Ramos (cell line): Measurements from ENCODE around the gene POLD2.
"Not testable (repeated sequence)": the region's sequence is repeated elsewhere in the genome, so short reads cannot be mapped to it uniquely, and the experiment has no call there.

Experiments used
- in situ Hi-C: fragments of 300-500 bp; cut with MboI; formaldehyde crosslinking; loops from one replicate; pipeline ENCODE4 v1.14.3; 2022; ENCODE audit warnings: low sequenced_read_pairs; ENCODE audit not compliant: unreplicated experiment

Gene POLD2

DNA sequence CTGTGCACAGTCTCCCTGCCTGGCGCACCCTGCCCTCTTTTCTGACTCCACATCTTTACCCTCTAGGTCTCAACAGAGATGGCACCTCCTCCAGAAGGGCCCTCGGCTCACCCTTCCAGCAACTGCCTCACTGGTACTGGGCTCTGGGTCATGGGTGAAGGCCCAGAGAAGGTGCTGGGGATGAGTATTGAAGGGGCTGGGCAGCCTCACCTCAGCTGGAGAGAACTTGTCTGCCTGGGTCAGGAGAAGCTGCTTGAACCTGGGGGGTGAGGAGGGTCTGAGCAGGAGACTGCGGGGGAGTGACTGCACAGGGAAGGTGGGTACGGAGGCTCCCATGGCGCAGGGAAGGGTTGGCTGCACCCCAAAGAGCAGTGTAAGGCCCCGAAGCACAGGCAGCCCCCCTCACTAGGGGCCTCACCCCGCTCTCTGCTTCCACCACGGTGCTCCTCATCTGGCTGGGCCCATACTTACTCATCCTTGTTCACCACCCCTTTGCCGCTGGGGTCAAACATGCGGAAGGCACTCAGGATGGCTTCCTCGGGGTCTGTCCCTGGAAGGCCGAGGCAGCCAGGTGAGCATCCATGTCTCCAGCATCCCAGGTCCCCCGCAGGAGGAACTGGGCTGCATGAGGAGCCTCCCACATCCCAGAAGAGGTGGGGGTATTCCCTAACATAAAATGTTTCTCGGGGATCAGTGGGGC, 16.1 kb upstream of the POLD2 start:
- in situ Hi-C loops: no loop called here

DNA sequence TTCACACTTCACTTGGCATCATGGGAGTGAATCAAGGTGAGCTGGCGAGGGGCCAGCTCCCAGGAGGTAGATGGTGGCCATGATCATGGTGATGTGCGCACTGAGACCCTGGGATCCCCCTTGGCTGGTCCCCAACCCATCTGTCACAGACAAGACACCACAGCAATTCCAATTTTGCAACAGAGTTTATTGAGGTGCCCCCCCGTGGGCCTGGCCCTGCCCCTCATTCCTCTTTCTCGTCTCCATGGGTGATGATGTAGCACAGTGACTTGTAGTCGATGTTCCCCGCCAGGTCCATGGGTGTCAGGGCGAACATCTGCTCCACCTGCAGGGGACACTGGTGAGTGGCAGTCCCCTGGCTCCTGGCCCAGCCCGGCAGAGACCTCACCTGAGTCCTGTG, 15.3 kb upstream of the POLD2 start:
- in situ Hi-C loops: no loop called here

DNA sequence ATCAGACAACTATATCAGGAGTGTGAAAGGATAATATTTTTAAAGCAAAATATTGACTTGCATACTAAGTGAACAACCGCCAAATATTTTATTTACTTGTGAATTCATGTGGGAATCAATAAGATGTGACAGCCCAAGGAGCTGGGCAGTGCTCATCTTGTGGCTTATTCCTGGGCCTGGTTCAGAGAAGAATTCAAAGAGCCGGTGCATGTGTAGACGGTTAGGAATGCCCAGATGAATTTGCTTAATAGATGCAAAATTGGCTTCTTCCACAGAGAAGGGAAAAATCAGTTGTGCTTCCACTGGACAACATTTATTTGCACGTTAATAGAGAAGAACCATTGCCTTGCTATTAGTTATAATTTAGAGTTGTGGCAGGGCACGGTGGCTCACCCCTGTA, 13.4 kb upstream of the POLD2 start:
- in situ Hi-C loops: no loop called here

DNA sequence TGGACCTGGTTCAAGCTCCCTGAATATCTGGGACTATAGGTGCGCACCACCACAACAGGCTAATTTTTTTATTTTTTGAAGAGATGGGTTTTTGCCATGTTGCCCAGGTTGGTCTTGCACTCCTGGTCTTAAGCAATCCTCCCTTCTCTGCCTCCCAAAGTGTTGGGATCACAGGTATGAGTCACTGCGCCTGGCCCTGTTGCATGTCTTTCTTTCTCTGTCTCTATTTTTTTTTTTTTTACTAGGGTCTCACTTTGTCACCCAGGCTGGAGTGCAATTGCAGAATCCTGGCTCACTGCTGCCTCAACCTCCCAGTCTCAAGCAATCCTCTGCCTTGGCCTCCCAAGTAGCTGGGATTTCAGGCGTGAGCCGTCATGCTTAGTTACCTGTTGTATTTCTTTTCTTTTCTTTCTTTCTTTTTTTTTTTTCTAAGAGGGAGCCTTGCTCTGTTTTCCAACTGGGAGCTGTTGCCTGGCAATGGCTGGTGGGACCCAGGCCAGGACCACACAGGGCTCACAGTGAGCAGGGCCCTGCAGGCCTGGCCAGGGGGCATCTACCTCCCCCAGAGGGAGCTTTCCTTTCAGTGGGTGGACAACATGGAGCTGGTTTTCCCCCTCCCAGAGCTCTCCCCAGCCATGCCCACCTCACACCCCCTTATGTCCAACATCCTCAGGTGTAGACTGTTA, 11.7 kb upstream of the POLD2 start:
- in situ Hi-C loops: no loop called here

DNA sequence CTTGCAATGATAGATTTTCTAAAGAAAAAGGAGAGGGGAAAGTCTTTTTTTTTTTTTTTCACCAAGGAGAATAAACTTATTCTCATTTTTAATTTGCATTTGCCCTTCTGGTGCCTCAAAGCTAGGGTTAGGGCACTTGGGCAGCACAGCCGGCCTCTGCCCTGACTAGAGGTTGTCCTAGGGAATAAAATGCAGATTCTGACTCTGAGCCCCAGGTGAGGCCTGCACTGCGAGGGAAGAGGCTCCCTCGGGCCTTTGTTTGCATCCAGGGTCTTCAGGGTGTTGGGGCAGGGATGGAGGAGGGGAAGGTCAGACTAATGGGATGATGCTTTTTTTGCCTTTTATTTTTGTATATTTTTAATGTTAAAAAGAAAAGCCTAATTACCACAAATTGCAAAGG, 9.9 kb upstream of the POLD2 start:
- in situ Hi-C loops: no loop called here

DNA sequence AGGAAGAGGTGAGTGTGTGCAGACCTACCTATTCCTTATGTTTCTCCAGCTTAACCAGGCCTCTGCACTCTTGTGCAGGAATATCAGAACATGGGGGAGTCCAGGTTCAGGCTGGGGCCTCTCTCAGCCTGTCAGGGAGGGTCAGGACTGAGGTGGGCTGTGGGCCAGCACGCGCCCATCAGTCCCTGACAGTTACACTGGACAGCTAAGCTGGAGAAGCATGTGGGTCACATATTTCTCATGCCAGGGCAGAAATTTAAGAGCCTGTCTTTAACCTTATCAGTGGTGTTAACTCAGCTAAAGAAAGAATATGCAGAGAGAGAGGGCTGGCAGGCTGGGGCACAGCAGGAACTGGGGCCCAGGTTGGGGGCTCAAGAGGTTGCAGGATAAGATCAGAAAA, 8.7 kb upstream of the POLD2 start:
- in situ Hi-C loops: no loop called here

DNA sequence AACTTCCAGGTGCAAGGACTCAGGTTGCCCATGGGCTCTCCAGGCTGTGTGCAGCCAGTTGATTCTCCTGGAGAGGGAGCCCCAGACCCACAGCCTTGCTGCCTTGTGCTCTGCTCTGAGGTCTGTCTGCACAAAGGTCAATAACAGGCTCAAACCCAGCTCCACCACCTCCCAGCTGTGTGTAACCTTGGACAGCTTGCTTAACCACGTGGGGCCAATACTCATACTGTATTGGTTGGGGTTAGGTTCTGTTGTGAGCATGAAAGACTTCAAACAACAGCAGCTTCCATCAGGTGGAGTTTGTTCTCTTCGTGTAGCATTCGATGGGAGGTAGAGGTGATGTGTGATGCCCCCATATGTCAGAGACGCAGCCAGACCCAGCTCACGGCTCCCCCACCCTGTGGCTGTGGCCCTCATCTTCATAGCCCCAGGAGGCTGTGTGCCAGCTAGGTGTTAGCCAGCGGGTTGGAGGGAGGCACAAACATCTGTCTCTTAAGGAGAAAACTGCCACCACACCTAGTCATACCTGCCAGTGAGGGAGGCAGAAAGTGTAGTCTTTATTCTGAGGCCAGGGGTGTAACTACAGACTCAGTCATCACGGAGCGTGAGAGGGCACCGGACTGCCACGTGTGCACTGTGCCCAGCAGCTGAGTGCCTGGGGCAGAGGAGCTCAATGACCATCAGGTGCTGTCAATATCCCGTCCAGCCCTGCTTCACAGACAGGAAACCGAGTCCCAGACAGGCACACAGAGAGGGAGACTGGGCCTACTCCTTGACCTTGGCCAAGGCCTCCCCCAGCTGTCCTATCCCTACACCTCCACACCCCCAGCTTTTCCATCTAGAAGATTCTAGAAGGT, 8.1 kb upstream of the POLD2 start:
- in situ Hi-C loops: no loop called here

DNA sequence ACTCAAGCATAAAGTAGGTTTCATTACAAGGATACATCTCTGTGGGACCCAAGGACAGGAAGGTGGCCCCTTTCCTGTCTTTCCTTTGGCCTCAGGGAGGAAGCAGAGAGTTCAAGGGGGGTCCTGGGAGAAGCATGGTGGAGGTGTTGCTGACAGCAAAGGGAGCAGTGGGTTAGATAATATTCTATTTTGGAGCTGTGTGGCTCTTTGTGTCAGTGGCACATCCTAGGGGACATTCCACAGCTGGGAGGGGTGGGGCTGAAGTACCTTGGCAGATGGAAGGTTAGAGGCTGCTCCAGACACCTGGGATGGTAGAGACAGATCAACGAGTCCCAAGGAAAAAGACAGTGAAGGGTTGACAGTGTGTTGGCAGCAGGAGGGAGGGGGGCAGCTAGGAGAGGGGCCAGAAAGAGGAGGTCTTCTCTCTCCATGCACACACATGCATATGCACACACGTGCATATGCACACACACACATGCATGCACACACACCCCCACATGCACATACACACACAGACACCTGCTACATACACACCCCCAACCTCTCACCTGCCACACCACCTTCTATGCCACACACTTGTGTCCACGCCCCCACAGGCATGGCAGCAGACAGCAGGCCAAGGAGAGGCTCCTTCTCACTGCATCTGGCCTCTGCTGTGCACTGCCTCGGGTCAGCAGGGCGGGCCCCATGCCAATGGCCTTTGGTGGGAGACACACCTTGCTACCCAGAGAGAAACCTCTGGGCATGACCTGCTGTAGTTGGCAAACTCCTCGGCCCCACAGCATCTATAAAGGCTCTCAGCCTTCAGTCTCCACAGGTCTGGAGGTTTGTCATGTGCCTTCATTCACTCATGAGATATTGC, 5.6 kb upstream of the POLD2 start:
- in situ Hi-C loops: no loop called here

DNA sequence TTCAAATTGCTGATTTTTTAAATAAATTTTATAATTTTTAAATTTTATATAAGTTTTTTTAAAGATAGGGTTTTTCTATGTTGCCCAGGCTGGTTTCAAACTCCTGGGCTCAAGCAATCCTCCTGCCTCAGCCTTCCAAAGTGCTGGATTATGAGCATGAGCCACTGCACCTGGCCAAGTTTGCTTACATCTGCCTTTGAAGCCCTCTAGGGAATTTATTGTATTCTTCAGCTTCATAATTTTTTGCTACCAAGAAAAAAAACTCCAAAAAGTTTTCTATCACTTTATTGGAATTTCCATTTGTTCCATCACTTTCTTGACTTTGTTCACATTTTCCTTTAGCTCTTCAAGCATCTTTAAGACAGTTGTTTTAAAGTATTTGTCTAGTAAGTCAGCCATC, 3.8 kb upstream of the POLD2 start:
- in situ Hi-C loops: no loop called here

DNA sequence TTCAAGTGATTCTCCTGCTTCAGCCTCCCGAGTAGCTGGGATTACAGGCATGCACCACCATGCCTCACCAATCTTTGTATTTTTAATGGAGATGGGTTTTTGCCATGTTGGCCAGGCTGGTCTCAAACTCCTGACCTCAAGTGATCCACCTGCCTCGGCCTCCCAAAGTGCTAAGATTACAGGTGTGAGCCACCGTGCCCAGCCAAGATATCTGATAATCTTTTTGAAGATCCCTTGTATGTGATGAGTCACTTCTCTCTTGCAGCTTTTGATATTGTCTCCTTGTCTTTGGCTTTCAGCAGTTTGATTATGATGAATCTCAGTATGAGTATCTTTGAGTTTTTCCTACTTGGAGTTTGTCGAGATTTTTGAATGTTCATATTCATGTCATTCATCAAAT, 3.2 kb upstream of the POLD2 start:
- in situ Hi-C loops: not testable (repeated sequence)

DNA sequence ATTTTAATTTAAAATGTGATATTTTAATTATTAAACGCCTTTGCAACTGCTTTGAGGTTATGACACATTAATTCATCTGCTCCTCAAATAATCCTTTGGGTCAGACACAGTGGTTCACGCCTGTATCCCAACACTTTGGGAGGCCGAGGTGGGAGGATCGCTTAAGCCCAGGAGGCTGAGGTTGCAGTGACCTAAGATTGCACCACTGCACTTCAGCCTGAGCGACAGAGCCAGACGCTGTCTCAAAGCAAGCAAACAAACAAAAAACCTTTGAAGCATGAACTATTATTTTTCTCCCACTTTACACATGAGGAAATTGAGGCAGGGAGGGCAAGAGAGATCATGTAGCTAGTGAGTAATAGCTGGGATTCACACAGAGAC, 1.5 kb upstream of the POLD2 start:
- in situ Hi-C loops: no loop called here

DNA sequence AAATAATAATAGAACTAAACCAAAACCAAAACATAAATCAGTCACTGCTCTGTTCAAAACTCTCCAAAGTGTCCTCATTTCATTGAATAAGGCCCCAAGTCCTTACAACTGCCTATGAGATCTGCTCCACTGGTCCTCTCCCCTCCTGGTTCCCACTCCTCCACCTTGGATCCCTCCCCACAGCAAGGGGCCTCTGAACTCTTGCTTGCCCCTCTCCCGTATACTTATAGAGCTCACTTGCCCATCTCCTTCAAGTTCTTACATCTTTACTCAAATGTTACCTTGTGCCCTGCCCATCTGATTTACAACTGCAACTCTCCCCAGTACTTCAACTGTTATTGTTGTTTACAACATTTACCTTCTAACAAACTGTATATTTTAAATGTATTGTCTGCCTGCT, 819 bp downstream of the POLD2 start:
- in situ Hi-C loops: no loop called here

DNA sequence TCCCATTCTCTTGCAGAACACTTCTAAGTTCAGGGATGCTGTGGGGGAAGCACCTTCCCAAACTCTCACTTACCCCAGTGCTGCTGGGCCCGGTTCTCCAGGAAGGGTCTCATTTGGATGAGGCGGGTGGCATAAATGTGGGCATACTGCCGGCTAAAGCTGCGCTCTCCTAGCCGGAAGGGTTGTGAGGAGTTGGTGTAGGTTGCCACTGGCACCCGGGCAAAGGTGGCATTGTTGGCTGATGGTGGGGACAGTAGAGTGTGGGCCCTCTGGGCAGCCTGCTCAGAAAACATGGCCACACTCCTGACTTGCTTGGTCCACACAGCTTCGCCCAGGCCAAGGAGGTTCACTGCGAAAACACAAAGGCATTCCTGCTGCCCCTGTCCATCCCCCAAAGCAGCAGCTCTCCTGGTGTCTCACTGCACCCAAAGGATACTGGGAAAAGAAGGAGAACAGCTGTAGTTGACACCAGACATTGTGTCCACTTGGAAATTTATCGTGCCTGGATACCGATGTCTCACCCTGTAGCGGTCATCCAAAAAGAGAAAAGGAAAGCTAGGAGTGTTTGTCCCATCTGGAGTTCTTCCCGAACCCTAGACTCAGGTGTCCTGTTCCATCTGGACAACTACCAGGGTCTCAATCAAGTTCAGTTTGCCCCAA, 1.5 kb downstream of the POLD2 start:
- in situ Hi-C loops: no loop called here

DNA sequence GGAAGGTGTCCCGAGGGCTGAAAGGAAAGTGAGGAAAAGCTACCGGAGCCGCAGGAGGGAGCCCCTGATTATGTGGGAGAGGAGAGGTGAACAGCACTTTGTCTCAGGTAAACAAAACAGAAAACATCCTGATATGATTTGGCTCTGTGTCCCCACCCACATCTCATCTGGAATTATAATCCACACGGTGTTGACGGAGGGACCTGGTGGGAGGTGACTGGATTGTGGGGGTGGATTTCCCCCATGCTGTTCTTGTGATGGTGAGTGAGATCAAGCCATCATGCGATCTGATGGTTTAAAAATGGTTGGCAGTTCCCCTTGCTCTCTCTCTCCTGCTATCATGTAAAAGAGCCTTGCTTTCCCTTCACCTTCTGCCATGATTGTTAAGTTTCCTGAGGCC, 3.0 kb downstream of the POLD2 start:
- in situ Hi-C loops: no loop called here

DNA sequence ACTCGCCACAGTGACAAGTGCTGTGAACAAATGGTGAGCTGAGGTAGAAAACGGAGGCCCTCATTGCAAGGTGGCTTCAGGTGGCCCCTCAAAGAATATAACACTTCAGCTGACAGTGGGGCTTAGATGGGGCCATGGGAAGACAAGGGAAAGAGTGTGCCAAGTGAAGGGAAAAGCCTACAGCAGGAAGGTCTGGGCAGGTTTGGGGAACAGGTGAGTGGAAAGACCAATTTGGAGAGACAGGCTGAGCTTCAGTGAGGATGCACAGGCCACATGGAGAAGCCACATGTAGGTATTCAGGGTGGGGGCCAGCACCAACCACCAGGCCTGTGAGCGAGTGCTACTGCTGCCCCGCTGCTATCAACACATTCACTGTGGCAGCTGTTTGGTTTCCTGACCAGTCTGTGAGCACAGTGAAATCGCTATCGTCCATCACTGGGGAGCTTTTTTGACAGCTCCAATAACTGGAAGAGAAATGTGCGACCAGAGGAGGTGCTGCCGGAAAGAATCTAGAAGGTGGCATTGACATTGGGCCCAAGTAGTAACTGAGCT, 3.4 kb downstream of the POLD2 start:
- in situ Hi-C loops: no loop called here

DNA sequence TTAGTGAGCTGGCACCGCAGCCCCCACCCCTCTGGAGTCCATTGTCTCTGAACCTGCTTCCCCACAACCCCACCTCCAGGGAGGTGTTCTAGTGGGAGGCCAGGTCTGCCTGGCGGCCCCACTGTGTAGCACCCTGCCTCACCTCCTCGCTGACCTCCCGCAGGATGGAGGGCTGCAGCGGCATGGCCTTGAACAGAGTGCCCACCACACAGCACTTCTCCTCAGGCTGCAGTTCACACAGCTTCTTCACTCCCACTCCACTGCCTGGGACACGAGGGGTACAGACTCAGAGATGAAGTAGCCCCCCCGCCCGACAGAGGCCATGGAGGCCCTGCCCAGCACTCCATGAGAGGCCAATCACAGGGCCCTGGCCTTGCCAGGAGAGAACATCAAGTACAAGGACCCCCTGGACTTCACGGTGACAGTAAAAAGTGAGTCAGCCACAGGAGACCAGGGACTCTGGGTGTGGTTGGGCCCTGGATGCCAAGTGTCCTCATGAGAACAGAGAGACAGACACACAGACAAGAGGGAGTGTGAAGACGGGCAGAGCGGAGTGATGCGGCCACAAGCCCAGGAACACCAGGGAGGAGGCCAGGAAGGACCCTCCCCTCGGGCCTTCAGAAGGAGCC, 5.4 kb downstream of the POLD2 start:
- in situ Hi-C loops: no loop called here

DNA sequence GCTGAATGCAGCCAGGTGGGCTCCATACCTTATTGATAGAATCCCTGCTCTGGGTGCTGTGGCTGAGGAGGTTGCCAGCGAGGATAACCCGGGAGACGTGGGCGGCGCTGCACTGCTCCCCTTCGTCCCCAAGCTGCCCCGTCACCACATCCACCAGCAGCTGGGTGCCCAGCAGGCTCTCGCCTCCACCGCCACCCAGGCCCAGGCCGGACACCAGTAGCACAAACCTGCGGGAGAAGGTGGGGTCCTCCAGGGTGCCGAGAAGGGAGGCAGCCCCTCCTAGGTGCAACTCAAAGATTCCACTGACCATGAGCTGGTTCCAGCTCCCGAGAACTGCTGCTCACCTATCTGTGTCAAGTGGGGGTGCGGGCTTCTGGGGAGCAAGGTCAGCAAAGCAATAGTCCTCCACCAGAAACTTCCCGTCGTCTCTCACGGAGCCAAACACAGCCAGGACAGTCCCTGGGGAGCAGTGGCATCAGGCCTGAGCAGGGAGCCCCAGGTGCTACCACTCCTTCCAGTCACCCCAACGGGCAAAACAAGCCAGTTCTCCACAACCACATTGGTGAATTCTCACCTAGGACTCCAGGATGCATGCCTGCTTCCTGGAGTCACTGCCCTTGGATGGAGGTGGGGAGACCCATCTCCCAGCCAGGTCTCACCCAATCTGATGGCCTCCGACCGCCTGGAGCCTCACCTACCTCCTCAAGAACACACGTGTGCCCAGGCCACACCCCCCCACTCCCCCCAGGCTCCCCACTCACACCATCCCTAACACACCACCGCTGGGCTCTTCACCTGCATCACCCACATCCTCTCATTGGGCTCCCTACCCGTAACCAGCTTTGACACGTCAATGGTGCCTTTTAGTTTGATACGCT, 6.3 kb downstream of the POLD2 start:
- in situ Hi-C loops: no loop called here

DNA sequence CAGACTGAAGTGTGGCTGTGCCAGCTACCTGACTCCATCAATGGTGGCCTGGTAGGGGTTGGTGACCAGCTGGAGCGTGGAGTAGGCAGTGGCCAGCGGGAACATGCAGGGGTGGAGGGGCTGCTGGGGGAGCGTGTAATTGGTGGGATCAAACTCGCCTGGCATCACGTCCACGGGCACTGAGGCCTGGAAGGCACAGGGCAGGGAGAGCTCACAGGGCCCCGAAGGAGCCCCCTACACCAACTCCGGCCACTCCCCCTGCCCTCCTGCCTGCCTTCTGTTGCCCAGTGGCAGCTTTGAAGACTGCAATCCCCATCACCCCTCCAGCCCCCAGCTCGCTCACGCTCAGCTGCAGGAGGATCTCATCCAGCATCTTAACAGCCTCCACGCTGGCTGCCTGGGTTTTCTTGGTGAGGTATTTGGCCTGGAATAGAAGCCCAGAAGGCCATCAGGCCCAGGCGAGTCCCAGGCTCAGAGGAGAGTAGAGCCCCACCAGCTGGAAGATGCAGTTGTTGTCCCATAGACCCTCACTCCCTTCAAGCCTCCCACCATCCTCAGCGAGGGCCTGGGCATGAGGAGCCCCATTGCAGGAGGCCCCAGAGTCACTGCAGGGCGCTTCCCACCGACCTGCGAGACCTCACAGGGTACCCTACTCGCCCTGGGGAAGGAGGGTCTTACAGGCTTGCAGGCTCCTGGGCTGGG, 7.1 kb downstream of the POLD2 start:
- in situ Hi-C loops: no loop called here
